ES-I3 (cell line): ENCODE data around the gene SLC22A17.
"Not testable (repeated sequence)": the region's sequence is repeated elsewhere in the genome, so short reads cannot be mapped to it uniquely, and the experiment has no call there.

Source experiments
- H3K36me3 ChIP-seq: 2 replicates; pipeline ENCODE4 v1.6.1; 2013; ENCODE audit warnings: mild to moderate bottlenecking, low read length, control low read depth, moderate library complexity; ENCODE audit not compliant: insufficient read depth
- H3K4me1 ChIP-seq: 2 replicates; pipeline ENCODE4 v1.6.1; 2013; ENCODE audit warnings: mild to moderate bottlenecking, control low read depth, low read length; ENCODE audit not compliant: insufficient read depth
- H3K9ac ChIP-seq: 2 replicates; pipeline ENCODE4 v1.6.1; 2013; ENCODE audit warnings: low read depth, mild to moderate bottlenecking, low read length, moderate library complexity
- H3K9me3 ChIP-seq: 2 replicates; pipeline ENCODE4 v1.6.1; 2013; ENCODE audit warnings: mild to moderate bottlenecking, low read length, moderate library complexity; ENCODE audit not compliant: control insufficient read depth, insufficient read depth

Gene SLC22A17

GRCh38 chr14:23352506-23353432 lies at the start of gene SLC22A17:
Gene SLC22A17, minus strand, starts transcription at chr14:23352887.
- Histone ChIP-seq H3K36me3 (no peaks in the 10 kb centered on the region), H3K9me3 (no peaks in the 10 kb centered on the region), H3K4me1 (peaks cover 3% of the 10 kb centered on the region; the same call in 1 of the 2 replicates), H3K9ac (peak within 1 kb of the TSS; percentile 69)

DNA sequence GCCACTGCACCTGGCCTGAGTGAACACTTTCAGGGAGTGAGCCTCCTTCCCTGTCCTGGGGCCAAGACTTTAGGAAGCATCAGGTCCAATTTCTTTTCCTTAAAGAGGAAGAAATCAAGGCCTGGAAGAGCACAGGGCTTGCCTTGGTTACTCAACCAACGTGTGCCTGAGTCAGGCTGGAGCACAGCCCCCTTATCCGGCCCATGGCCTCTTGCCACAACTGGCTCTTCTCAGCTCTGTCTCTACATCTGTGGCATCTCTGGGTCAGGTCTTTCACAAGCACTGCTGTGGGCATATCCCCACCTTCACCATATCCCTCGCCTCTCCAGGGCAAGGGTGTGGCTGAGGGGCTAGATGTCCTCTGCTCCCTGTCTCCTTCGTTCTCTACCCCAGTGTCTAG lies 48.6 kb upstream of the SLC22A17 start:
- Histone ChIP-seq H3K36me3 (no peaks in the 10 kb centered on the region), H3K4me1 (no peaks in the 10 kb centered on the region; the same call in 1 of the 2 replicates), H3K9ac (no peak overlapping the region), H3K9me3 (no peaks in the 10 kb centered on the region)

DNA sequence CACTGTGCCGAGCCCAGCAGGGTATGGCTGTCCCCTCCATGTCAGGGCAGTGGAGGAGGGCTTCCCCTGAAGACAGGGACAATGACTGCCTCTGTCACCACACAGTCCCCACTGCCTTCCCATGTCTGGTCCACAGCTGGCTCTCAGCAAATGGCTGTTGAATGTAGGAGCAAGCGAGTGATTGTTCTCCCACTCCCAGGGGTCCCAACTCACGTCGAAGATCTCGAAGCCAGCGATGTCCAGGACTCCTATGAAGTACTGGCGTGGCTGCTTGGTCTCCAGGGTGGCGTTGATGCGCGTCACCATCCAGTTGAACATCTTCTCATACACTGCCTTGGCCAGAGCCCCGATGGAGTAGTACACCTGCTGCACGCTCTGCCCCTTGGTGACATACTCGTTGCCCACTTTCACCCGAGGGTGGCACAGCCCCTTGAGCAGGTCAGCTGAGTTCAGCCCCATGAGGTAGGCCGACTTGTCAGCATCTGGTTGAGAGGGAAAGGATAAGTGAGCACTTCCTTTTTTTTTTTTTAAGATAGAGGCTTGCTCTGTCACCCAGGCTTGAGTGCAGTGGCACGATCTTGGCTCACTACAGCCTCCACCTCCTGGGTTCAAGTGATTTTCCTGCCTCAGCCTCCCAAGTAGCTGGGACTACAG lies 47.9 kb upstream of the SLC22A17 start:
- not testable (repeated sequence) for H3K4me1 ChIP-seq, H3K9ac ChIP-seq, H3K36me3 ChIP-seq, H3K9me3 ChIP-seq

DNA sequence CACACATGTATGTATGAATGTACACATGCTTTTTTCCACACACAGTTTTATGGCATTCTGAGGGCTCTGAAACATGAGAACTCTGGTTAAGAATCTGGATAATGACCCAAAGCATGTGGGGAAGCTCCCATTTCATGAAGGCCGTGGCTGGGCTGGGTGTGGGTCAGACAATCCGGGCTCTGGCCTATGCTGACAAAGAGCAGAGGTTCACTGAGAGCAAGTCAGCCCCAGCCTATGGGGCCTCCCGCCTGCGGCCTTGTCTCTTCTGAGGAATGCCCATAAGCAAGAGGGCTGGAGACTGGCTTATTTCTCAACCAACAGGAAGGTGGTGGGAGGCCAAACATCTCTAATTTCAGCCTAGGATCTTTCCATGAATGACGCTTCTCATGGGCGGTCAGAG lies 46.9 kb upstream of the SLC22A17 start:
- Histone ChIP-seq H3K9ac (no peak overlapping the region), H3K36me3 (no peaks in the 10 kb centered on the region), H3K4me1 (no peaks in the 10 kb centered on the region; the same call in 1 of the 2 replicates), H3K9me3 (no peaks in the 10 kb centered on the region)

DNA sequence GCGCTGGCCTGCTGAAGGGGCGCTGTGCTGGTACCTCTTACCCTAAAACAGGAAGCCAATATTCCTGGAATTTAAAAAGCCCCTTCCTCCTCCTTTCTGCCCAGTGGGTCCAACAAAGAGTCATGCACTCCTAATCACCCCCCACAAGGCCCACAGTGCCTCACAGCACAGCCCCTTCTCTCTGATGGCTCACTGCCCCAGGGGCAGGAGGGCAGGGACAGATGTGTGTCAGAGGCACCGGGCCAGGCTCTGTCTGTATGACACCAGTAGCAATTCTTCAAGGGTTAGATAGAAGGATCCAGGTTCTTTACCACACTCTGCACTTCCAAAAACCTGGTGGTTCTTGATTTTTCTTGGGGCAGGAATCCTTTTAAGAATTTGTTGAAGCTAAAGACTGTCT lies 46.4 kb upstream of the SLC22A17 start:
- Histone ChIP-seq H3K36me3 (no peaks in the 10 kb centered on the region), H3K4me1 (no peaks in the 10 kb centered on the region; the same call in 1 of the 2 replicates), H3K9me3 (no peaks in the 10 kb centered on the region), H3K9ac (no peak overlapping the region)

DNA sequence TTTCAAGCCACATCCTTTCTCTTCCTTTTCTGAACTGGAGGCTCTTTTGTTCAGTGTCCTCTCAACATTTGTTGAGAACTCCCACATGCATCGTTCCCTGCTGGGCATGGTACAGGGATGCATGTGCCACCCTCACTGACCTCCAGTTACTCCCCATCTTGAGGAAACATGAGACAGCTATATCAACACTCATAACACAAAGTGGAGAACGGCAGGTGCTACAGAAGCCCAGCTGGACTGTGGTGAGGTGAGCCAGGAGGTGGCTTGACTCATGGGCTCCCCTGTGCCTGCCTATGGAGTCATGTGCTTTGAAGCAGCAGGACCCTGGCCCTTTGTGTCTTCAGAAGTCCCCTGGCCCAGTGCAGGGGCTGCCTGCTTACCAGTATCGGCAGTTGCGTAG lies 45.7 kb upstream of the SLC22A17 start:
- H3K9ac ChIP-seq = no peak overlapping the region
- H3K4me1 ChIP-seq = no peaks in the 10 kb centered on the region; the same call in 1 of the 2 replicates
- no peaks in the 10 kb centered on the region for H3K9me3 ChIP-seq
- H3K36me3 ChIP-seq = no peaks in the 10 kb centered on the region

DNA sequence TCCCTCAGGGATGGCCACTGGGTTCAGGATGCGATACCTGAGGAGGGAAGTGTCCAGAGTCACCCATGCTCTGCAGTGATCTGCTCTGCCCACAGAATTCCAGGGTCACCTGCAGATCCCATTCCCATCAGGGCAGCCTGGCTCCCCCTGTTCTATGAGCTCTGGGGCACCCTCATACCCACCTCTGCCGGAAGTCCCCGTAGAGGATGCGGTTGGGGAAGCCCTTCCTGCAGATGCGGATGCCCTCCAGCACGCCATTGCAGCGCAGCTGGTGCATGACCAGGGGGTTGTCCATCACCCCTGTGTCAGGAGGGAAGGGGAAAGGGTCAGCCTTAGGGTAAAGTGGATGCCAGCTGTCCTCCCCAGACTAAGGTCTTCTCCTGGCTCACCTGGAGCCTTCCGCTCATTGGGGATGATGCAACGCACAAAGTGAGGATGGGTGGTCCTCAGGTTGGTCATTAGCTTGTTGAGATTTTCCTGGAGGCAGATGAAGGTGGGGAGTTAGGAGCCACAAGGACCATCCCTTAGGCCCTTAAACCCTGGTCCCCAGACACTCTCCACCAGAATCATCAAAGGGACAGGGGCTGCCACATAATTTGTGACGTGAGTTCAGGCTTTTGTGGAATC lies 44.2 kb upstream of the SLC22A17 start:
- no peak overlapping the region for H3K9ac ChIP-seq
- no peaks in the 10 kb centered on the region for H3K9me3 ChIP-seq
- no peaks in the 10 kb centered on the region for H3K4me1 ChIP-seq
- H3K36me3 ChIP-seq = no peaks in the 10 kb centered on the region

GRCh38 chr14:23396126-23396525 lies 43.4 kb upstream of the SLC22A17 start:
- Histone ChIP-seq H3K9ac (no peak overlapping the region), H3K36me3 (no peaks in the 10 kb centered on the region), H3K4me1 (no peaks in the 10 kb centered on the region), H3K9me3 (no peaks in the 10 kb centered on the region)

DNA sequence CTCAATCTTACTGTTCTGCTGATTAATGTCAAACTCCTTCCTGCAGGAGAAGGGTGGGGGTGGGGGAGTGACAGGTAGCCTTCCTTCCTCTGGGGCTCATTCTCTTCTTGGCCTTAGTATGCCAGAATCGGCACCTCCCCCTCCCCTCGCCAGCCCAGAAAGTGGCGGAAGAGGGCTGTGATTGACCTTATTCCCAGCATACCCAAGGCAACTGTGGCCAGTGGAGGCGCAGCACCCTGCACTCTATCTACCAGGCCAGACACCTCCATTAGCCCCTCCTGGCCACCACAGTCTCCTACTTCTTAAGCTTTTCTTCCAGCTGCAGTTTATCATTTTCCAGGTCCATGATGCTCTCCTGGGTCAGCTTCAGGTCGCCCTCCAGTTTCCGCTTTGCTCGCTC lies 39.9 kb upstream of the SLC22A17 start:
- Histone ChIP-seq H3K4me1 (no peaks in the 10 kb centered on the region), H3K9me3 (no peaks in the 10 kb centered on the region), H3K36me3 (no peaks in the 10 kb centered on the region), H3K9ac (no peak overlapping the region)

DNA sequence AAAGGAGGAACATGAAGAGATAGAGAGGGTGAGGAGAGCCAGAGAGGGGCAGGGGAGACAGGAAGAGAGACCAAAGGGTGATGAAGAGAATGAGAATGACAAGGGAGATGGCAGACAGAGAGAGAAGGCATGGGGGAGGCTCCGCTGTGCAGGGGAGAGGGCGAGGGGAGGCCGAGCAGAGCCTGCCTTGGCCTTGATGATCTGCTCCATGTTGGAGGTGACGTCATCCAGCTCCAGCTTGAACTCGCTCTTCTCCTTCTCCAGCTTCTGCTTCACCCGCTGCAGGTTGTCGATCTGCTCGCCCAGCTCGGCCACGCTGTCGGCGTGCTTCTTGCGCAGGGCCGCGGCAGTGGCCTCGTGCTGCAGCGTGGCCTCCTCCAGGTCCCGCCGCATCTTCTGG lies 37.2 kb upstream of the SLC22A17 start:
- not testable (repeated sequence) for H3K9me3 ChIP-seq, H3K4me1 ChIP-seq, H3K9ac ChIP-seq, H3K36me3 ChIP-seq

DNA sequence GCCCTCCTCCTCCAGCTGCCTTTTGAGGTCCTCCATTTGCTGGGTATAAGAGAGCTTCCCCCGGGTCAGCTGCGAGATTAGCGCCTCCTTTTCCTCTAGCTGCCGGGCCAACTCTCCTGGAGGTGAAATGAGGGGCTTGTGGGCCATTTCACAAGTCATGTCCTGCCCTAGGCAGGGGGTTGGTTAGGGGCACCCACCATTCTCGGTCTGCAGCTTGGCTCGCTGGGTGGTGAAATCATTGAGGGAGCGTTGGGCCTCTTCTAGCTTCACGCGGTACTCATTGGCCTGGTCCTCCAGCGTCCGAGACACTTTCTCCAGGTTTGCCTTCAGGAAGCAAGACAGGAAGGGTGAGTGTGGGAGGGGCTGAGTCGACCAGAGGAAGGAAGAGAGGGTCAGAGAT lies 36.7 kb upstream of the SLC22A17 start:
- Histone ChIP-seq H3K36me3 (no peaks in the 10 kb centered on the region), H3K9ac (no peak overlapping the region), H3K9me3 (no peaks in the 10 kb centered on the region), H3K4me1 (no peaks in the 10 kb centered on the region)

DNA sequence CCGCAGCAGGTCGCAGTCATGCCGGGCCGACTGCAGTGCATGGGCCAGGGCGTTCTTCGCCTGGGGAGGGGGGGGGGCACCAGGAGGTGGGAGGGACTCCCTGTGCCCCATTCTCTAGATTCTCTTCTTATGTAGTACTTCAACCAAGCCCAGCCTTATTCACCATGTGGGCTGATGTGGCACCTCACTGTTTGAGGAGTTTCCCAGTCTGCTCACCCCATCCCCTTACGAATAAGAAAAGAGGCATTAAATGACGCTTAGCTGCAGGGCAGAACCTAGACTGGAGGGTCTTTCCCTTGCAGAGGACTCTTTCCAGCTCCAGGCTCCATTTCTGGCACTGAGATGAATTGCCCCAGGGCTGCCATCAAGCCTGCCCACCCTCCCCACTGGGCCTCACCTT lies 36.3 kb upstream of the SLC22A17 start:
- no peak overlapping the region for H3K9ac ChIP-seq
- H3K36me3 ChIP-seq = no peaks in the 10 kb centered on the region
- H3K9me3 ChIP-seq = no peaks in the 10 kb centered on the region
- H3K4me1 ChIP-seq = no peaks in the 10 kb centered on the region

DNA sequence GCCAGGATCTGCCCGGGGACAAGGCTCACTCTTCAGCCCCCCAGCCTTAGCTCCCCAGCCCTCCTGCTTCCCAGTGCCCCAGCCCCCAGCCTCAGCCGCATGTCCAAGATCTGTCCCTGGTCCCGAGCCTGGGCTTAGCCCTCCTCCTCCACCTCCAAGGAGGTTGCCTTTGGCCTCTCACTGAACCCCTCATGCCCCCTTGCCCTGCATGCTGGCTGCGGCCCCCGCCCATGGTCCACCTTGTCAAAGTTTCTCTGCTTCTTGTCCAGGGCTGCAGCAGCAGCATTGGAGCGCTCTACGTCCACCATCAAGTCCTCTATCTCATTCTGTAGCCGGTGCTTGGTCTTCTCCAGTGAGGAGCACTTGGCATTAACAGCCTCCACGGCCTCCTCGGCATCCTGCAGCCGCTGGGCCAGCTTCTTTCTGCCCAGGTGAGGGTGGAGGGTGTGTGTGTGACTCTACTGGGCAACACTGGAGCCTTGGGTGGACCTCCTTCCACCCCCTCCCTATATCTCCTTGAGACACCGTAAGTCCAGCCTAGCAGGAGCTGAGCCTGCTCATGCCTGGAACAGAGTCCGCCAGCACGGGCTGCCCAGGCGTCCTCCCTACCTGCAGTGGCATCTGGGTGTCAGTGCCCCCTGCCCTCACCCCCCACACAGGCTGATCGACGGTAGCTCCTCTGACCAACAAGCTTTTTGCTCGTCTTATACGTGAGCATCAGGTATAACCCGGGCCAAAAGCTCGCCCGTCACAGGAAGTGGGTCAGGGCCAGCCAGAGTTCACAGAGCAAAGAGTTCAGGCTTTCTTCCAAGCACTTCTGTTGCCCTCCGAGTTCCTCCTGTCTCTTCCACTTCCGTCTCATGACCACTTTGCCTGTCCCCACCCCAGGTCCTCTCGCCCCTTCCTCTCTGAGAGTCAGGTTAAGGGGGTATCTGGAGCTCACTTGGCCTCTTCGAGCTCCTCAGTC lies 35.5 kb upstream of the SLC22A17 start:
- no peaks in the 10 kb centered on the region for H3K36me3 ChIP-seq
- no peaks in the 10 kb centered on the region for H3K4me1 ChIP-seq
- no peak overlapping the region for H3K9ac ChIP-seq
- no peaks in the 10 kb centered on the region for H3K9me3 ChIP-seq

GRCh38 chr14:23386999-23387398 lies 34.3 kb upstream of the SLC22A17 start:
- Histone ChIP-seq H3K4me1 (no peaks in the 10 kb centered on the region), H3K9me3 (no peaks in the 10 kb centered on the region), H3K36me3 (no peaks in the 10 kb centered on the region), H3K9ac (no peak overlapping the region)
